Measurements from ENCODE around the gene STK32C. TPM values are rescaled to one million over a fixed set of nuclear protein-coding genes. Genes with fewer than 3 reads are reported as not detected.

Gene STK32C
- total RNA-seq, 1 experiment from 2014 or later, result 13.9 TPM

DNA sequence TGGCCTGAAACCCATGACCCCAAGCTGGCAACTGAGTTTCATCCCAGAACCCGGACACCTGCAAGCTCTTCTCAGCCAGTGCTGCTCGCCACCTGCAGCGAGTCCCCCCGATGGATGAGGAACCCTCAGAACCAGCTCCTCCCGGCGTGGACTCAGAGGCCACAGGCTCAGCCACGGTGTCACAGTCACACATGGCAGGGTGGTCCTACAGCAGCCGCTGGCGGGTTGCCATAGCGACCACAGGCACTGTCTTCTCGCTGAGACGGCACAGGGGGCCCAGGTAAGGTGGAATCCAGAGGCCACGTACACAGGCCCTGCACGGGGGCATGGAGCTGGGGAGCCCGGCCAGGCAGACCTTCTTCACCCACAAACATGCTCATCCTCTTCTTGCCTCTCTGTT lies 67.6 kb downstream of the STK32C start:
- Histone ChIP-seq H4K20me1 (ENCODE audit: insufficient read depth) (no peaks in the 10 kb centered on the region), H3K4me1 (replicated peaks; ENCODE audit: insufficient read depth) (no peaks in the 10 kb centered on the region), H3K9me2 (ENCODE audit: insufficient read depth) (no peaks in the 10 kb centered on the region), H3K79me2 (ENCODE audit: low read depth) (no peaks in the 10 kb centered on the region), H3K27me3 (ENCODE audit: insufficient read depth, low read depth) (no peaks in the 10 kb centered on the region), H3K36me3 (ENCODE audit: low read depth) (no peaks in the 10 kb centered on the region), H3K27ac (no peak overlapping the region), H3F3A (ENCODE audit: insufficient read depth, low read depth) (no peaks in the 10 kb centered on the region), H3K4me2 (no peak overlapping the region), H3K9me3 (ENCODE audit: insufficient read depth, low read depth) (no peaks in the 10 kb centered on the region), H2AFZ (no peak overlapping the region), H3K4me3 (no peak overlapping the region)
- POLR2A ChIA-PET (ENCODE audit: unreplicated experiment), result no interaction called here
- intact Hi-C loops (cut with micrococcal nuclease; ENCODE audit: unreplicated experiment), result no loop called here
- CTCF ChIA-PET, result no interaction called here
- TF ChIP-seq EZH2 (IDR thresholded peaks at IDR 0.05; ENCODE audit: low read depth), result no peak
- TF ChIP-seq, protein P1, sequence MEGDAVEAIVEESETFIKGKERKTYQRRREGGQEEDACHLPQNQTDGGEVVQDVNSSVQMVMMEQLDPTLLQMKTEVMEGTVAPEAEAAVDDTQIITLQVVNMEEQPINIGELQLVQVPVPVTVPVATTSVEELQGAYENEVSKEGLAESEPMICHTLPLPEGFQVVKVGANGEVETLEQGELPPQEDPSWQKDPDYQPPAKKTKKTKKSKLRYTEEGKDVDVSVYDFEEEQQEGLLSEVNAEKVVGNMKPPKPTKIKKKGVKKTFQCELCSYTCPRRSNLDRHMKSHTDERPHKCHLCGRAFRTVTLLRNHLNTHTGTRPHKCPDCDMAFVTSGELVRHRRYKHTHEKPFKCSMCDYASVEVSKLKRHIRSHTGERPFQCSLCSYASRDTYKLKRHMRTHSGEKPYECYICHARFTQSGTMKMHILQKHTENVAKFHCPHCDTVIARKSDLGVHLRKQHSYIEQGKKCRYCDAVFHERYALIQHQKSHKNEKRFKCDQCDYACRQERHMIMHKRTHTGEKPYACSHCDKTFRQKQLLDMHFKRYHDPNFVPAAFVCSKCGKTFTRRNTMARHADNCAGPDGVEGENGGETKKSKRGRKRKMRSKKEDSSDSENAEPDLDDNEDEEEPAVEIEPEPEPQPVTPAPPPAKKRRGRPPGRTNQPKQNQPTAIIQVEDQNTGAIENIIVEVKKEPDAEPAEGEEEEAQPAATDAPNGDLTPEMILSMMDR (conservative IDR thresholded peaks at IDR 0.05), result no peak
- DNase-seq, result no peak
- BruUV-seq (replicated peaks), result no TSS peak

DNA sequence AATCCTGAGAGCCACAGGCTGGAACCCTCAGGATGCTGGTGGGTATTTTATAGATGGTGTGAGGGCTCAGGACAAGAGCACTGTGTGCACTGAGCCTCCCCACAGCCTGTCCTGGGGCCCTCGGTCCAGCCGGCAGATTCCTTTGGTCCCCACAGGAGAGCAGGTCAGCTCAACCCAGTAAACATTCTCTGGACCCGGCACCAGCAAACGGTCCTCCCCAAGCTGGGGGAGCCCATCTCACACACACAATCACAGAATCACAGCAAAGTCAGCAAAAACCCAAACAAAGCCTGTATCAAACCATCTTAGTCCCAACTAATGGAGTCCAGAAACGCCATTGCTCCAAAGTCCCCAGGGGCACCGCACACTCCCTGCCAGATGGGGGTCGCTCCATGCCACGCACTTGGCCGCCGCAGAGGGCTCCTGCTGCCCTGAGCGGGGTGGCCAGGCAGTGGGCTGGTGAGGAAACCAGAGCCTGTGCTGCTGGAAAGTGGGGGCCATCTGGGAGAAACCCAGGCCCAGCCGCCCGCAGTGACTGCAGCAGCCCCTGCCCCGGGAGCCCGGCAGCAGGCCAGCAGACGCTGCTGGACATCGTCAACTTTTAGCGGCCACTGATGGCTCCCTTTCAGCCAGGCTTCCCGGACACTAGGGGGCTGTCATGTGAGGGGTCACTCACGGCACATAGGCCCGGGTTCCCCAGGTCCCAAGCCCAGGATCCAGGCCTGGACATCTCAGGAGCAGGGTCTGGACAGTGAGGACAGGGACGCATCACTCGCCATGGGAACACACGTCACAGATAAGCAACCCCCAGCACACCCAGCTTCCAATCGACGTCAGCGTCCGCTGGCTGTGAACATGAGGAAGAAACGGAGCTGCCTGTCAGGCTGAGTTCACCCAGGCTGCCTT lies 68.4 kb downstream of the STK32C start:
- no peak for DNase-seq
- intact Hi-C loops (cut with micrococcal nuclease; ENCODE audit: unreplicated experiment), result no loop called here
- no peaks in the 10 kb centered on the region for H3K79me2 ChIP-seq (ENCODE audit: low read depth)
- no peaks in the 10 kb centered on the region for H3F3A ChIP-seq (ENCODE audit: insufficient read depth, low read depth)
- H3K27ac ChIP-seq, result no peak overlapping the region
- no peak overlapping the region for H3K4me3 ChIP-seq
- ChIA-PET POLR2A (ENCODE audit: unreplicated experiment) (no interaction called here), CTCF (no interaction called here)
- no TSS peak for BruUV-seq (replicated peaks)
- no peaks in the 10 kb centered on the region for H3K9me3 ChIP-seq (ENCODE audit: insufficient read depth, low read depth)
- H3K27me3 ChIP-seq (ENCODE audit: insufficient read depth, low read depth), result no peaks in the 10 kb centered on the region
- no peaks in the 10 kb centered on the region for H3K4me1 ChIP-seq (replicated peaks; ENCODE audit: insufficient read depth)
- TF ChIP-seq EZH2 (IDR thresholded peaks at IDR 0.05; ENCODE audit: low read depth), result no peak
- TF ChIP-seq, protein P1 (conservative IDR thresholded peaks at IDR 0.05), result no peak
- no peak overlapping the region for H3K4me2 ChIP-seq
- no peaks in the 10 kb centered on the region for H3K9me2 ChIP-seq (ENCODE audit: insufficient read depth)
- H3K36me3 ChIP-seq (ENCODE audit: low read depth), result no peaks in the 10 kb centered on the region
- no peaks in the 10 kb centered on the region for H4K20me1 ChIP-seq (ENCODE audit: insufficient read depth)
- H2AFZ ChIP-seq, result no peak overlapping the region

DNA sequence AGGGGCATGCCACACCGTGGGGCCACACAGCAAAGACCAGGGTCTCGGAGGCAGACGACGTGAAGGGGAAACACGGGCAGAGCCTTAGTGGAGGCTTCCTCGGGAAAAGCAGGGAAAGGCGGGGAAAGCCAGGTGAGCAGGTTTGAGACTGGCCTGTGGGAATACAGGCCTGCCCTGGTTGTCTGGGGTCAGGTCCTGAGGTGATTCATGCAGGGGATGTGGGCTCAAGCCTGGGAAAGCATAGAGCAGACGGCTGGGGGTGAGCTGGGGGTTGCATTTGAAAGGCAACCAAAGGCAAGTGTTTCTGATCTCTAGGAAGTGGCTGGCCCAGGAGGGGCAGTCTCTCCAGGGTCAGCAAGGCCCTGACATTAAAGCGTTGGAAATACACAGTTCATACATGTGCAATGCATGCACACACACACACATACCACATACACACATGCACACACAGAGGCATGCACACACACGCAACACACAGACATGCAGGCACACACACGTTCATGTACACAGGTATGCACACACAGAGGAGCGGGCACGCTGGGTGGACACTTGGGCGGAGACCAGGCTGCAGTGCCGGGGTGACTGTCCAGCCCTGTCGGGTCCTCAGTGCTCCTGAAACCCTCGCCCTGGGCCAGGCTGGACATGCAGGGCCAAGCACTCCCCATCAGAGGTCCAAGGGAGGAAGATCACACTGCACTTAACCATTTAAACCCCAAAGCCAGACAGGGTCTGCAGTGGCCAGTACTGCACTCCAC lies 69.2 kb downstream of the STK32C start:
- ChIA-PET POLR2A (ENCODE audit: unreplicated experiment) (no interaction called here), CTCF (no interaction called here)

More for the DNA sequence above, 69.2 kb downstream of the STK32C start:
- Histone ChIP-seq H3K36me3 (ENCODE audit: low read depth) (no peaks in the 10 kb centered on the region), H3K9me2 (ENCODE audit: insufficient read depth) (no peaks in the 10 kb centered on the region), H3K79me2 (ENCODE audit: low read depth) (no peaks in the 10 kb centered on the region), H3K27me3 (ENCODE audit: insufficient read depth, low read depth) (no peaks in the 10 kb centered on the region), H3K4me2 (no peak overlapping the region), H3F3A (ENCODE audit: insufficient read depth, low read depth) (no peaks in the 10 kb centered on the region), H4K20me1 (ENCODE audit: insufficient read depth) (no peaks in the 10 kb centered on the region), H3K27ac (no peak overlapping the region), H3K4me3 (no peak overlapping the region), H3K9me3 (ENCODE audit: insufficient read depth, low read depth) (no peaks in the 10 kb centered on the region), H3K4me1 (replicated peaks; ENCODE audit: insufficient read depth) (no peaks in the 10 kb centered on the region), H2AFZ (no peak overlapping the region)
- intact Hi-C loops (cut with micrococcal nuclease; ENCODE audit: unreplicated experiment), result no loop called here
- DNase-seq, result no peak
- no TSS peak for BruUV-seq (replicated peaks)
- TF ChIP-seq EZH2 (IDR thresholded peaks at IDR 0.05; ENCODE audit: low read depth), result no peak
- TF ChIP-seq, protein P1 (conservative IDR thresholded peaks at IDR 0.05), result no peak
